B cell (primary cell): ENCODE data around the gene TWIST2. TPM values are rescaled to one million over a fixed set of nuclear protein-coding genes. Genes with fewer than 3 reads are reported as not detected.

ENCODE experiments used
- ATAC-seq: fragments of 200-7000 bp; cut with Tn5 transposase; one replicate; pipeline ENCODE4 v1.10.0; 2021; ENCODE audit warnings: low read depth, mild to moderate bottlenecking, moderate number of reproducible peaks, moderate library complexity
- CTCF ChIA-PET: fragments of 350-600 bp; sonication (Branson Sonifier 250); formaldehyde crosslinking; loops from one replicate; lab custom pipeline; 2021; ENCODE audit warnings: antibody characterized with exemption, inconsistent platforms; lab: Charles Lee
- POLR2A ChIA-PET: fragments of 350-600 bp; sonication (Branson Sonifier 250); formaldehyde crosslinking; loops from one replicate; lab custom pipeline; 2021; ENCODE audit warnings: antibody characterized with exemption; lab: Charles Lee
- DNase-seq: peaks from one replicate; pipeline ENCODE4 v3.0.0; 2013
- H2AFZ ChIP-seq: 2 replicates; pipeline ENCODE4 v1.6.1; 2012; ENCODE audit warnings: mild to moderate bottlenecking, low read depth, low read length; ENCODE audit not compliant: insufficient read depth, poor library complexity, severe bottlenecking
- H3K27ac ChIP-seq, 2 donors: 1 replicate in 1 of 2; 2 replicates in 1 of 2; pipeline ENCODE4 v1.5.1; 2012 to 2013; ENCODE audit warnings: low read length in 2 of 2, mild to moderate bottlenecking in 2 of 2, moderate library complexity in 1 of 2
- H3K27me3 ChIP-seq, 4 experiments: fragments of 200-600 bp in 1 of 4; sonication (generic) in 1 of 4; replicated peaks in 1 of 4; 1 replicate in 2 of 4; 2 replicates in 2 of 4; pipeline versions ENCODE4 v1.6.1 to v1.7.0; 2013 to 2016; ENCODE audit warnings: low read length in 3 of 4, mild to moderate bottlenecking in 2 of 4, mixed read lengths in 1 of 4, moderate library complexity in 1 of 4; ENCODE audit not compliant: insufficient read depth in 4 of 4, control insufficient read depth in 3 of 4; ENCODE audit errors: control extremely low read depth in 1 of 4
- H3K36me3 ChIP-seq, 2 experiments: replicated peaks in 1 of 2; 1 replicate in 1 of 2; 2 replicates in 1 of 2; pipeline versions ENCODE4 v1.6.1 to v1.7.1; 2013; ENCODE audit warnings: low read length in 1 of 2; ENCODE audit not compliant: insufficient read depth in 2 of 2, control insufficient read depth in 1 of 2; ENCODE audit errors: control extremely low read depth in 1 of 2, extremely low read depth in 1 of 2
- H3K4me1 ChIP-seq, 2 donors: fragments of 200-600 bp in 1 of 2; sonication (generic) in 1 of 2; 1 replicate in 1 of 2; 2 replicates in 1 of 2; pipeline versions ENCODE4 v1.5.1 to v1.6.1; 2013 to 2017; ENCODE audit warnings: low read length in 2 of 2; ENCODE audit not compliant: control insufficient read depth in 2 of 2, insufficient read depth in 2 of 2
- H3K4me2 ChIP-seq: replicated peaks from 2 replicates; pipeline ENCODE3; 2012; ENCODE audit warnings: mild to moderate bottlenecking, low read depth, low read length; ENCODE audit not compliant: poor library complexity, severe bottlenecking
- H3K4me3 ChIP-seq, 5 experiments: fragments of 200-600 bp in 1 of 5; sonication (generic) in 1 of 5; 1 replicate in 3 of 5; 2 replicates in 2 of 5; pipeline versions ENCODE4 v1.5.1 to v1.7.0; 2011 to 2016; ENCODE audit warnings: low read length in 4 of 5, mild to moderate bottlenecking in 4 of 5, low read depth in 2 of 5, control low read depth in 1 of 5, moderate library complexity in 1 of 5; ENCODE audit not compliant: insufficient read depth in 1 of 5; ENCODE audit errors: control extremely low read depth in 1 of 5, extremely low read depth in 1 of 5
- H3K79me2 ChIP-seq: fragments of 200-600 bp; sonication (generic); one replicate; pipeline ENCODE4 v1.6.0; 2016; ENCODE audit warnings: low read length; ENCODE audit not compliant: control insufficient read depth, insufficient read depth
- H3K9ac ChIP-seq: fragments of 200-600 bp; sonication (generic); 2 replicates; pipeline ENCODE4 v1.6.1; 2017; ENCODE audit warnings: mild to moderate bottlenecking, low read length, moderate library complexity
- H3K9me3 ChIP-seq, 3 donors: one replicate each; pipeline versions ENCODE4 v1.6.1 to v1.7.1; 2013; ENCODE audit warnings: low read length in 2 of 3; ENCODE audit not compliant: control insufficient read depth in 2 of 3, insufficient read depth in 1 of 3; ENCODE audit errors: control extremely low read depth in 1 of 3
- H4K20me1 ChIP-seq: 2 replicates; pipeline ENCODE4 v1.6.0; 2012; ENCODE audit warnings: mild to moderate bottlenecking, low read length; ENCODE audit not compliant: insufficient read depth, control insufficient read depth, poor library complexity, severe bottlenecking
- H3K27ac Mint-ChIP-seq: one replicate; pipeline ENCODE4 v1.8.0; 2021; ENCODE audit warnings: mixed read lengths
- H3K27me3 Mint-ChIP-seq: one replicate; pipeline ENCODE4 v1.8.0; 2021; ENCODE audit warnings: mixed read lengths
- H3K4me1 Mint-ChIP-seq: one replicate; pipeline ENCODE4 v1.8.0; 2021; ENCODE audit warnings: mixed read lengths
- H3K4me3 Mint-ChIP-seq: one replicate; pipeline ENCODE4 v1.8.0; 2021; ENCODE audit warnings: mixed read lengths
- H3K9me3 Mint-ChIP-seq: one replicate; pipeline ENCODE4 v1.8.0; 2022; ENCODE audit warnings: mixed read lengths; ENCODE audit not compliant: insufficient read depth
- CTCF ChIP-seq: fragments of 200-600 bp; IDR thresholded peaks from one replicate; pipeline ENCODE4 v1.8.0; 2022; ENCODE audit warnings: antibody characterized with exemption, mild to moderate bottlenecking
- EZH2 ChIP-seq: IDR thresholded peaks from 2 replicates; pipeline ENCODE4 v1.6.1; 2012; ENCODE audit warnings: borderline replicate concordance, low read depth, mild to moderate bottlenecking, moderate library complexity, low read length; ENCODE audit not compliant: insufficient read depth, poor library complexity, severe bottlenecking
- WGBS: methylation state at CpG from one replicate; pipeline ENCODE4 v1.1.5; 2013; ENCODE audit warnings: missing lambda C conversion rate; ENCODE audit not compliant: insufficient coverage; 5-methylcytosine and 5-hydroxymethylcytosine counted together
- intact Hi-C: fragments of 100-400 bp; cut with micrococcal nuclease; formaldehyde crosslinking; loops from one replicate; pipeline ENCODE4 v1.10.0; 2022
- polyA plus RNA-seq: library from polyadenylated mRNA; depleted of rRNA; stranded (reverse); fragments of >200 nt; gene quantifications from 2 replicates; pipeline ENCODE4 v1.2.3, GENCODE V29; 2012
- total RNA-seq, 2 donors: library from RNA; stranded (reverse); fragments of 120-200 nt in 1 of 2; gene quantifications; 1 replicate in 1 of 2; 2 replicates in 1 of 2; pipeline versions ENCODE4 v1.2.3 to v1.2.4, GENCODE V29; 2013 to 2022

The TWIST2 gene
- total and polyA plus RNA-seq, 2 donors (not counting 1 experiment from before 2014, with no cell fraction given), result 0.07 TPM; not detected in 1

DNA sequence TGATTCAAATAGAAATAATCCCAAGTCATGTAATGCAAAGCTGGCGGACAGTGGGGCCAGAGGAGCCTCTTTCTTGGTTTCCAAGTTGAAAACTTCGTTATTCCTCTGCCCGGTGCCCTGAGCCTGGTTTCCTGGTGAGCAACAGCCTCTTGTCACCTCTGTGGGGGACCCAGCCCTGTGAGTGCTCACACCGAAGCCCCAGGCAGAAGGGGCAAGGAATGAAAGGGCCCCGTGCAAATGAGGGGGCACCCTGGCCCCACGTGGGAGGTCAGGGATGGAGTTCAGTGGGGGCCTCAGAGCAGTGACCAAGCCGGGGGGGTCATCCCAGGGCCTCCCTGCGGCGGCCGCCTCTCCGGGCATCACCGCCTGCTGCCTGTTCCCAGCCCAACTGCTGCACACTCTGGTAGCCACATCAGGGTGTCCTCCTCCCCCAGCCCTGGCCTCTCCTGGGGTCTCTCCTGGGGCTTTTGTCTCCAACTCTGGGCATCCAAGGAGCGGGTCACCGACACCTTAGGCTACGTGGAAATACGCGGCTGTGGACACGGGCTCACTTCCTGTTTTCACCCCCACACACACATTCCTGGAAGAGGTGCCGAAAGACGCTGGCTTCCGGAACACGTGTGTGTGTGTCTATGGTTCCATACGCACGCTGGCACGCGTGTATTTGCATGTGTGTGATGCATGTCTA, 64.5 kb downstream of the TWIST2 start:
- no peaks in the 10 kb centered on the region for H3K27me3 ChIP-seq
- CTCF ChIA-PET, result no interaction called here
- Mint-ChIP-seq H3K4me1 (no peaks in the 10 kb centered on the region), H3K4me3 (no peak overlapping the region), H3K9me3 (no peaks in the 10 kb centered on the region), H3K27ac (no peak overlapping the region), H3K27me3 (peaks cover 6% of the 10 kb centered on the region)
- ATAC-seq (no peak), DNase-seq (no peak)
- H3K36me3 ChIP-seq, result no peaks in the 10 kb centered on the region
- H3K4me3 ChIP-seq, result no peak overlapping the region
- H3K4me2 ChIP-seq, result no peak overlapping the region
- intact Hi-C loops, result no loop called here
- H3K79me2 ChIP-seq, result no peaks in the 10 kb centered on the region
- no peak overlapping the region for H3K27ac ChIP-seq
- H3K9ac ChIP-seq, result no peak overlapping the region
- H2AFZ ChIP-seq, result no peak overlapping the region
- TF ChIP-seq EZH2 (no peak), CTCF (no peak)
- POLR2A ChIA-PET, result no interaction called here
- H3K9me3 ChIP-seq, result peaks cover 0 to 12% (median 0%) of the 10 kb centered on the region in 3 donors
- 80% methylated on average over 19 of the region's 26 CpGs for WGBS
- no peaks in the 10 kb centered on the region for H4K20me1 ChIP-seq
- no peaks in the 10 kb centered on the region for H3K4me1 ChIP-seq
